Transverse colon (tissue), 4 donors: ENCODE measurements around the gene LRP5.

ENCODE experiments used
- CTCF ChIP-seq, 5 experiments: fragments of 200-600 bp in 3 of 5; fragments of 450-650 bp in 2 of 5; sonication (generic) in 3 of 5; IDR thresholded peaks; 1 replicate in 2 of 5; 2 replicates in 3 of 5; pipeline ENCODE4 v1.5.1; 2016 to 2017; ENCODE audit warnings: antibody characterized with exemption in 5 of 5, inconsistent platforms in 3 of 5, mild to moderate bottlenecking in 2 of 5, moderate library complexity in 1 of 5
- EP300 ChIP-seq: sonication (generic); formaldehyde crosslinking; IDR thresholded peaks from one replicate; pipeline ENCODE4 v1.6.1; 2017; ENCODE audit warnings: antibody characterized with exemption, low read depth
- POLR2AphosphoS5 ChIP-seq, 3 donors: sonication (generic); formaldehyde crosslinking; IDR thresholded peaks; one replicate each; pipeline ENCODE4 v1.6.1; 2016; ENCODE audit warnings: antibody characterized with exemption in 3 of 3

GRCh38 chr11:68354148-68354872 lies 41.9 kb downstream of the LRP5 start:
- TF ChIP-seq CTCF (IDR thresholded peaks at IDR 0.05) = no peak
- peak; percentile 33 to 46 (median 41) for TF ChIP-seq POLR2AphosphoS5 (IDR thresholded peaks at IDR 0.05)
- no peak for TF ChIP-seq EP300
